GM12873 (cell line): Measurements from ENCODE around the gene UNC5B.

Source experiments
- CTCF ChIP-seq: IDR thresholded peaks from 2 replicates; pipeline ENCODE4 v1.5.1; 2012; ENCODE audit warnings: low read depth, mild to moderate bottlenecking, moderate library complexity, low read length, control low read depth; ENCODE audit not compliant: insufficient read depth; ENCODE audit errors: missing control alignments

Gene UNC5B

GRCh38 chr10:71336632-71337031 lies 124.3 kb downstream of the UNC5B start:
- no peak for TF ChIP-seq CTCF

GRCh38 chr10:71337219-71337701 lies 124.9 kb downstream of the UNC5B start:
- TF ChIP-seq CTCF: no peak

GRCh38 chr10:71338728-71339495 lies 126.5 kb downstream of the UNC5B start:
- TF ChIP-seq CTCF: no peak

- no peak for TF ChIP-seq CTCF
Measured at GRCh38 chr10:71339796-71340589, 127.6 kb downstream of the UNC5B start.

- TF ChIP-seq CTCF: no peak
Measured at GRCh38 chr10:71342573-71343391, 130.4 kb downstream of the UNC5B start.

GRCh38 chr10:71343392-71343773 lies 131.0 kb downstream of the UNC5B start:
- no peak for TF ChIP-seq CTCF
